CD4-positive, alpha-beta memory T cell (primary cell): ENCODE data around the gene C1orf94. TPM values are rescaled to one million over a fixed set of nuclear protein-coding genes. Genes with fewer than 3 reads are reported as not detected.
A peak's percentile ranks its signal among the peaks of the same experiment; 100 is the strongest.

Source experiments
- CTCF ChIA-PET: fragments of 350-600 bp; sonication (Branson Sonifier 250); formaldehyde crosslinking; loops from one replicate; lab custom pipeline; 2021; ENCODE audit warnings: inconsistent platforms; ENCODE audit not compliant: partially characterized antibody; lab: Charles Lee
- POLR2A ChIA-PET: fragments of 350-600 bp; sonication (Branson Sonifier 250); formaldehyde crosslinking; loops from one replicate; lab custom pipeline; 2021; ENCODE audit not compliant: partially characterized antibody; lab: Charles Lee
- DNase-seq, 5 donors: peaks; one replicate each; pipeline versions ENCODE4 v3.0.0 to v3.0.0-alpha.2; 2020 to 2022; ENCODE audit warnings: mixed read lengths in 1 of 5
- H3K27ac ChIP-seq: one replicate; pipeline ENCODE4 v1.7.0; 2013; ENCODE audit warnings: low read depth, low read length
- H3K27me3 ChIP-seq: 2 replicates; pipeline ENCODE4 v1.7.0; 2013; ENCODE audit warnings: mild to moderate bottlenecking, low read length, moderate library complexity; ENCODE audit not compliant: insufficient read depth
- H3K36me3 ChIP-seq: 2 replicates; pipeline ENCODE4 v1.7.0; 2013; ENCODE audit warnings: mild to moderate bottlenecking, low read length, moderate library complexity; ENCODE audit not compliant: insufficient read depth
- H3K4me1 ChIP-seq: 2 replicates; pipeline ENCODE4 v1.7.0; 2013; ENCODE audit warnings: mild to moderate bottlenecking, low read length, moderate library complexity; ENCODE audit not compliant: insufficient read depth
- H3K4me3 ChIP-seq, 2 donors: one replicate each; pipeline ENCODE4 v1.7.0; 2013; ENCODE audit warnings: low read length in 2 of 2, mild to moderate bottlenecking in 1 of 2
- H3K9me3 ChIP-seq, 2 donors: one replicate each; pipeline ENCODE4 v1.7.0; 2013; ENCODE audit warnings: low read length in 2 of 2, control low read depth in 1 of 2; ENCODE audit not compliant: control insufficient read depth in 1 of 2
- H3K27ac Mint-ChIP-seq, 7 donors: one replicate each; pipeline ENCODE4 v1.8.0; 2020 to 2021; ENCODE audit warnings: mixed read lengths in 7 of 7, mild to moderate bottlenecking in 6 of 7, inconsistent platforms in 3 of 7, moderate library complexity in 3 of 7
- H3K27me3 Mint-ChIP-seq, 2 donors: one replicate each; pipeline ENCODE4 v1.8.0; 2020 to 2021; ENCODE audit warnings: mixed read lengths in 2 of 2
- H3K36me3 Mint-ChIP-seq, 2 donors: one replicate each; pipeline ENCODE4 v1.8.0; 2020 to 2021; ENCODE audit warnings: mixed read lengths in 2 of 2, inconsistent platforms in 1 of 2, mild to moderate bottlenecking in 1 of 2
- H3K4me1 Mint-ChIP-seq, 4 donors: one replicate each; pipeline ENCODE4 v1.8.0; 2020 to 2021; ENCODE audit warnings: mixed read lengths in 4 of 4, mild to moderate bottlenecking in 1 of 4
- H3K4me3 Mint-ChIP-seq, 8 donors: one replicate each; pipeline ENCODE4 v1.8.0; 2020 to 2021; ENCODE audit warnings: mixed read lengths in 8 of 8, mild to moderate bottlenecking in 7 of 8, moderate library complexity in 6 of 8, inconsistent platforms in 3 of 8
- H3K9me3 Mint-ChIP-seq, 8 donors: one replicate each; pipeline ENCODE4 v1.8.0; 2020 to 2021; ENCODE audit warnings: mixed read lengths in 8 of 8, mild to moderate bottlenecking in 5 of 8, inconsistent platforms in 3 of 8, moderate library complexity in 1 of 8
- intact Hi-C: fragments of 100-400 bp; cut with micrococcal nuclease; formaldehyde crosslinking; loops from one replicate; pipeline ENCODE4 v1.15.1; 2023
- polyA plus RNA-seq, 2 donors: library from polyadenylated mRNA; unstranded; fragments of 300-500 nt; fragmentation: Illumina TruSeq; gene quantifications; one replicate each; pipeline ENCODE4 v1.2.3, GENCODE V29; 2021
- total RNA-seq, 2 experiments: library from RNA; stranded (reverse); gene quantifications; one replicate each; pipeline ENCODE4 v1.2.3, GENCODE V29; 2021

The C1orf94 gene
- total and polyA plus RNA-seq, 4 experiments from 2014 or later = not detected

DNA sequence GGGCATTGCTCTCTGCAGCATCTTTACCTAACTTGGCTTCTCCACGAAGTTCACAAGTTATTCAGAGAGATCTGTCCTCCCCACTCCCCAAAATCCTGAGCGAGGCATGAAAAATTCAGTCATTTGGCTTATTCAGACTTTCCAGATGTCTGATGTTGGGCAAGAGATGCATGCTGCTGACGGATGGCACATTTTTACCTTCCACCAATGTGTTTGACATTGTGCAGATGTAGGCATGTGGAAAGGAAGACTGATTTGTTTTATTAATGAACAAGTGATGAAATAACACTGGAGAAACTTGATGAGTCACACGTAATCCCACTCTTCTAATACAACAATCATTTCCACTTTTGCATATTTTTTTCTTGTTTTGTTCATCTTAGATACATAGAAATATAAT lies 86.7 kb downstream of the C1orf94 start:
- peaks cover 5 to 10% of the 10 kb centered on the region in 2 donors for H3K27me3 Mint-ChIP-seq
- no peaks in the 10 kb centered on the region for H3K36me3 Mint-ChIP-seq
- H3K4me1 Mint-ChIP-seq = no peaks in the 10 kb centered on the region

DNA sequence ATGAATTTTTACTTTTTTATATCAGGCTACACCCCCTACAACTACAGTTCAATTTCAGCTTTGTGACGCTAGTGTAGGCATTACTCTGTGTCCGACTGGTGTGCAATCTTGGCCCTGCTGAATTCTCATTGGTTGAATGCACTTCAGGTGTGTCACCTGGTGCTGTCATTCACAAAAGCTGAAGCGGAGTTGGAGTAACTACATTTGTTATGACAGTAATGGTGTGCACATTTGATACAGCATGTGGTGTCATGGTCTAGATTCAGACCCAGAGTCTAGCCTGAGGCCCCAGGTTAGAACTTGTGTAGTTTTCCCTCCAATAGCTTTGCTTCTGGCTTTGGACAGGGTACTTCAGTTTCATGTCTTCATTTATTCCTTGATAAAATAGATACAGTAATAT lies 88.7 kb downstream of the C1orf94 start:
- Mint-ChIP-seq H3K4me3 (no peak overlapping the region), H3K36me3 (no peaks in the 10 kb centered on the region), H3K27me3 (peaks cover 6 to 13% of the 10 kb centered on the region in 2 donors), H3K27ac (no peak overlapping the region), H3K4me1 (no peaks in the 10 kb centered on the region), H3K9me3 (peaks cover 0 to 3% (median 0%) of the 10 kb centered on the region in 8 donors)
- Histone ChIP-seq H3K4me3 (no peak overlapping the region), H3K27me3 (no peaks in the 10 kb centered on the region), H3K36me3 (no peaks in the 10 kb centered on the region), H3K9me3 (no peaks in the 10 kb centered on the region), H3K27ac (no peak overlapping the region), H3K4me1 (no peaks in the 10 kb centered on the region)
- CTCF ChIA-PET = no interaction called here
- no peak for DNase-seq
- intact Hi-C loops = no loop called here
- POLR2A ChIA-PET = no interaction called here

More for the DNA sequence above, 86.7 kb downstream of the C1orf94 start:
- H3K4me3 Mint-ChIP-seq = no peak overlapping the region
- H3K27ac Mint-ChIP-seq = no peak overlapping the region
- Histone ChIP-seq H3K4me3 (no peak overlapping the region), H3K36me3 (no peaks in the 10 kb centered on the region), H3K4me1 (no peaks in the 10 kb centered on the region), H3K27ac (no peak overlapping the region), H3K9me3 (no peaks in the 10 kb centered on the region), H3K27me3 (no peaks in the 10 kb centered on the region)
- H3K9me3 Mint-ChIP-seq = peaks cover 0 to 4% (median 0%) of the 10 kb centered on the region in 8 donors
- POLR2A ChIA-PET = no interaction called here
- intact Hi-C loops = no loop called here
- DNase-seq = no peak
- CTCF ChIA-PET = no interaction called here

DNA sequence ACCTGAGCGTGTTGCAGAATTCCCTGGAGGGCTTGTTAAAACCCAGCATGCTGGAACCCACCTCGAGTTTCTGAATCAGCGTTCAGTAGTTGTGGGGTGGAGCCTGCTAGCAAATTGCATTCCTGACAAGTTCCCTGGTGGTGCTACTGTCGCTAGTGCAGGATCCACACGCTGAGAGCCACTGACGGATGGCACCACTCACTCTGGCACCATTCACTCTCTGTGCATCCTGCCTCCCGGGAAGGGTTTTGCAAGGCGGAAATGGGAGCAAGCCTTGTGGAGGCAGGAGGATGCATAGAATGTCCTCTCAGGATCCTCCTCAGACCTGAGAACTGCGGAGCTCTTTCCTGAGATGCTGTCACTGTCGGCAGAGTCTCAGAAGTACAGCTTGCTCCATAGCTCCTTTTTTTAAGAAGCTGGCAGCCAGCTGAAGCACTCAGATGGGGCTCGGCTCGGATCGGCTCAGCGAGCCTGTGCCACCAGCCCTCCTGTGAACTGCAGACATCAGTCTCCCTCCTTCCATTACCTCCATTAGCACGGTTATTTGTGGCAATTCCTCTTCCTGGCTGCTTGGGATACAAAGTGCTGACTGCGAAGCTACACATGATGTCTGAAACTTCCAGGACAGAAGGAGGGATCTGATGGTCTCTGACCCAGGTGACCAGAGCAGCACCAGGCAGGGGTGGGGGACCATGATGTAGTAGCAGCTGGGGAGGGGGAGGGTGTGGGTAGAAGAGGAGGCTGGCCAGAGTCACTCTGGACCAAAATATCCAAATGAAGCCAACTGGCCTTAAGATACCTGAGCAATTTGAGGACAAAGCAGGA lies 89.6 kb downstream of the C1orf94 start:
- Histone ChIP-seq H3K27ac (no peak overlapping the region), H3K27me3 (no peaks in the 10 kb centered on the region), H3K36me3 (no peaks in the 10 kb centered on the region), H3K9me3 (no peaks in the 10 kb centered on the region), H3K4me1 (no peaks in the 10 kb centered on the region), H3K4me3 (no peak overlapping the region)
- Mint-ChIP-seq H3K4me3 (no peak overlapping the region), H3K27ac (no peak overlapping the region), H3K27me3 (peaks cover 6 to 16% of the 10 kb centered on the region in 2 donors), H3K4me1 (no peaks in the 10 kb centered on the region), H3K36me3 (no peaks in the 10 kb centered on the region), H3K9me3 (peaks cover 0 to 3% (median 0%) of the 10 kb centered on the region in 8 donors)
- POLR2A ChIA-PET = interaction anchor here (0.6 kb wide), 1 partner anchor 538 kb away, joined by 5 read pairs; no protein-coding TSS in a partner anchor
- CTCF ChIA-PET = no interaction called here
- intact Hi-C loops = no loop called here
- no peak for DNase-seq

DNA sequence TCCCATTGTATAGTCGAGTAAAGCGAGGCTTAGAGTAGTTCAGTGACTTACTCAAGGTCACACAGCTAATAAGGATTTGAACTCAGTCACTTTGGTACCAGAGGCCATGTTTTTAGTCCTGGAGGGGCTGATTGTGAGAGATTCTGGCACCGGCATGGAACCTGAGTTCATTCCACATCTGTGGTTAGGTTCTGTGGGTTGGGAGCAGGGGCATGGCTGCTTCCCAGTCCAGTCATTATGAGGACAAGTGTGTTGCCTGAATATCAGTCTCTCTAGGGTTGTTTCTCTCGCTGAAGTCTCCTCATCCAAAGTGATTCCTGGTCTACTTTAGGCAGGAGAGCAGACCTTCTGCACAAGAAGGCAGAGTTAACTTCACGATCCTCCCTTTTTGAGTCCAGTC lies 90.6 kb downstream of the C1orf94 start:
- Mint-ChIP-seq H3K9me3 (peaks cover 0 to 3% (median 0%) of the 10 kb centered on the region in 8 donors), H3K4me3 (no peak overlapping the region), H3K36me3 (no peaks in the 10 kb centered on the region), H3K4me1 (no peaks in the 10 kb centered on the region), H3K27ac (no peak overlapping the region), H3K27me3 (peaks cover 6 to 14% of the 10 kb centered on the region in 2 donors)
- no peaks in the 10 kb centered on the region for H3K36me3 ChIP-seq
- DNase-seq = no peak
- intact Hi-C loops = no loop called here
- no peaks in the 10 kb centered on the region for H3K27me3 ChIP-seq
- H3K27ac ChIP-seq = no peak overlapping the region
- H3K4me1 ChIP-seq = no peaks in the 10 kb centered on the region
- POLR2A ChIA-PET = no interaction called here
- no peak overlapping the region for H3K4me3 ChIP-seq
- no peaks in the 10 kb centered on the region for H3K9me3 ChIP-seq
- CTCF ChIA-PET = no interaction called here

DNA sequence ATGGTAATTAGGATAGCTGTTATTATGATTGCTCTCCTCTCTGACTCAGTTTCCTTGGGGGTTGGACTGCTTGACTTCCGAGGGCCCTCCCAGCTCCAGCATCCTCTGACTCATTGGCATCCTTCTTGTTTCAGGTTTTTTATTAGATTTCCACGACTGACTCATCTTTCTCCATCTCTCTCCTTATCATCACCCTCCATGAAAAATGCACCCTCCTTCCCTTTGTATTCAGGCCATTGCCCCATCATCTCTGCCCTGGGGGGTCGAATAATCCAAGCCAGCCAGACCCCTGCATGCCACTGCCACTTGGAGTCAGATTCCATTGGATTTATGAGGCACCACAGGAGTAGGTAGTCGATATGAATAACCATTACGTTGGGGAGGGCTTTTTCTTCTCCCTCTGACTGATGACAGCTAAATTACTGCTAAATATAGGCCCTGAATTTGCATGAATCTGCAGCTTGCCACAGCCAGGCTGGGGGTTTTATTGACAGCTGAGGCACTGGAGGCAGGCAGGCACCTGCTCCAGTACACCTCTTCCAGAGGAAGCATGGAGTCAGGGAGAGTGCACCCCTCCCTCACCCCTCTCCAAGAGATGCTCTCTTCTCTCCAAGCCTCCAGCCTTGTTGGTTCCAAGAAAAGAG lies 91.7 kb downstream of the C1orf94 start:
- ChIA-PET POLR2A (no interaction called here), CTCF (no interaction called here)
- Histone ChIP-seq H3K4me3 (no peak overlapping the region), H3K27ac (no peak overlapping the region), H3K4me1 (no peaks in the 10 kb centered on the region), H3K36me3 (no peaks in the 10 kb centered on the region), H3K9me3 (no peaks in the 10 kb centered on the region), H3K27me3 (no peaks in the 10 kb centered on the region)
- intact Hi-C loops = no loop called here
- no peaks in the 10 kb centered on the region for H3K4me1 Mint-ChIP-seq
- DNase-seq = no peak
- H3K27ac Mint-ChIP-seq = peak overlapping the region in 1 of 7 donors; percentile 33
- H3K27me3 Mint-ChIP-seq = peaks cover 6 to 14% of the 10 kb centered on the region in 2 donors
- H3K4me3 Mint-ChIP-seq = no peak overlapping the region
- no peaks in the 10 kb centered on the region for H3K36me3 Mint-ChIP-seq
- peaks cover 0 to 3% (median 0%) of the 10 kb centered on the region in 8 donors for H3K9me3 Mint-ChIP-seq

Other genes starting within 250 kb of the C1orf94 start
- gene CSMD2, start 11.7 kb upstream of the C1orf94 start, total RNA-seq = not detected
- gene CSMD2, start 11.7 kb upstream of the C1orf94 start, polyA plus RNA-seq = not detected